PC-3 (cell line): ENCODE measurements around the gene RERE. TPM values are rescaled to one million over a fixed set of nuclear protein-coding genes. Genes with fewer than 3 reads are reported as not detected.

ENCODE experiments used
- ATAC-seq: fragments of 200-7000 bp; cut with Tn5 transposase; 2 replicates; pipeline ENCODE4 v1.9.1; 2020; ENCODE audit warnings: mild to moderate bottlenecking, moderate library complexity
- BruUV-seq: library from RNA; stranded (reverse); fragments of 400-500 nt; replicated peaks from 2 replicates; lab custom pipeline; 2021; lab: Mats Ljungman, UMichigan
- CTCF ChIA-PET: fragments of 300-600 bp; sonication (Branson Sonifier 250); formaldehyde crosslinking; loops from one replicate; lab custom pipeline; 2022; ENCODE audit warnings: antibody characterized with exemption; lab: Charles Lee
- POLR2A ChIA-PET: fragments of 300-600 bp; sonication (Branson Sonifier 250); formaldehyde crosslinking; loops from one replicate; lab custom pipeline; 2022; ENCODE audit warnings: antibody characterized with exemption; ENCODE audit not compliant: unreplicated experiment; lab: Charles Lee
- DNase-seq: peaks from one replicate; pipeline ENCODE4 v3.0.0-alpha.2; 2015
- H2AFZ ChIP-seq: fragments of 300-600 bp; sonication (generic); 2 replicates; pipeline ENCODE4 v1.6.0; 2016; ENCODE audit warnings: antibody characterized with exemption, low read length
- H3F3A ChIP-seq: fragments of 300-600 bp; sonication (generic); one replicate; pipeline ENCODE4 v1.6.0; 2017; ENCODE audit warnings: antibody characterized with exemption, low read length, control low read depth, mild to moderate bottlenecking; ENCODE audit not compliant: unreplicated experiment
- H3K27ac ChIP-seq: fragments of 300-600 bp; sonication (generic); 2 replicates; pipeline ENCODE4 v1.5.1; 2016; ENCODE audit warnings: mild to moderate bottlenecking, low read length
- H3K27me3 ChIP-seq: fragments of 300-600 bp; sonication (generic); 2 replicates; pipeline ENCODE4 v1.6.1; 2016; ENCODE audit warnings: low read length, mixed read lengths
- H3K36me3 ChIP-seq: fragments of 300-600 bp; sonication (generic); 2 replicates; pipeline ENCODE4 v1.6.1; 2016; ENCODE audit warnings: low read depth, mixed run types, low read length, mixed read lengths
- H3K4me1 ChIP-seq: fragments of 300-600 bp; sonication (generic); 2 replicates; pipeline ENCODE4 v1.5.1; 2016; ENCODE audit warnings: low read length; ENCODE audit not compliant: insufficient read depth
- H3K4me2 ChIP-seq: fragments of 300-600 bp; sonication (generic); 2 replicates; pipeline ENCODE4 v1.6.0; 2016; ENCODE audit warnings: low read length
- H3K4me3 ChIP-seq: fragments of 300-600 bp; sonication (generic); 2 replicates; pipeline ENCODE4 v1.5.1; 2016; ENCODE audit warnings: mild to moderate bottlenecking, low read length, mixed read lengths
- H3K79me2 ChIP-seq: fragments of 300-600 bp; sonication (generic); 2 replicates; pipeline ENCODE4 v1.6.1; 2017; ENCODE audit warnings: low read length, mixed read lengths
- H3K9ac ChIP-seq: fragments of 300-600 bp; sonication (generic); 2 replicates; pipeline ENCODE4 v1.6.0; 2016; ENCODE audit warnings: mild to moderate bottlenecking, low read length
- H3K9me2 ChIP-seq: fragments of 300-600 bp; sonication (generic); replicated peaks from 2 replicates; pipeline ENCODE4 v1.6.1; 2016; ENCODE audit warnings: mixed run types, low read length, mixed read lengths
- H3K9me3 ChIP-seq: fragments of 300-600 bp; sonication (generic); 2 replicates; pipeline ENCODE4 v1.6.1; 2016; ENCODE audit warnings: low read length, mixed read lengths
- H4K20me1 ChIP-seq: fragments of 300-600 bp; sonication (generic); 2 replicates; pipeline ENCODE4 v1.6.1; 2016; ENCODE audit warnings: low read length, mixed read lengths
- EZH2 ChIP-seq: fragments of 300-600 bp; sonication (generic); IDR thresholded peaks from one replicate; pipeline ENCODE4 v1.6.1; 2017; ENCODE audit warnings: antibody characterized with exemption, mild to moderate bottlenecking, low read length; ENCODE audit not compliant: unreplicated experiment
- EZH2phosphoT487 ChIP-seq: fragments of 300-600 bp; sonication (generic); IDR thresholded peaks from 2 replicates; pipeline ENCODE4 v1.6.1; 2018; ENCODE audit warnings: mild to moderate bottlenecking, antibody characterized with exemption, low read length, borderline replicate concordance
- intact Hi-C: fragments of 100-400 bp; cut with micrococcal nuclease; formaldehyde crosslinking; loops from 2 replicates; pipeline ENCODE4 v1.9.0; 2023
- total RNA-seq: library from RNA; depleted of rRNA; stranded (reverse); fragments of >200 nt; gene quantifications from 2 replicates; pipeline ENCODE4 v1.2.3, GENCODE V29; 2014
- TF ChIP-seq, protein P1 (sequence below): fragments of 300-600 bp; sonication (generic); conservative IDR thresholded peaks from 2 replicates; pipeline ENCODE4 v1.5.1; 2017; ENCODE audit warnings: antibody characterized with exemption, low read depth, mild to moderate bottlenecking, low read length

Gene RERE
- total RNA-seq, 1 experiment from 2014 or later = 24.2 TPM

DNA sequence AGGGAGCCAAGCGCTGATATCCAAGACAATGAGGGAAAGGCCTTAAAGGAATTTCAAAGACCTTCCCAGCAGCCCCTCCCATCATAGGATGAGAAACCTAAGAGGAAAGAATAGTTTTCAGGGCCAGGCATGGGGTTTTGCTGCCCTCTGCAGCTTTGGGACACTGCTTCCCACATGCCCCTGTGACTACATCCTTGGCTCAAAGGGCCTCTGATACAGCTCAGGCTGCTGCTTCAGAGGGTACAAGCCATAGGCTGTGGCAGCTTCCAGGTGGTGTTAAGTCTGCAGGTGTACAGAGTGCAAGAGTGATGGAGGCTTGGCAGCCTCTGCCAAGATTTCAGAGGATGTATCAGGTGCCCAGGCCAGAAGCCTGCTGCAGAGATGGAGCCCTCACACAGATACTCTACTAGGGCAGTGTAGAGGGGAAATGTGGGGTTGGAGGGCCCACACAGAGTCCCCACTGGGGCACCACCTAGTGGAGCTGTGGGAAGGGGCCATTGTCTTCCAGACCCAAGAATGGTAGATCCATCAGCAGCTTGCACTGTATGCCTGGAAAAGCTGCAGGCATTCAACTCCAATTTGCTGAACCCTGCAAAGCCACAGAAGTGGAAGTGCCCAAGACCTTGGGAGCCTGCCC, 373.8 kb downstream of the RERE start:
- POLR2A ChIA-PET = no interaction called here
- no peak overlapping the region for H3K4me3 ChIP-seq
- no peak overlapping the region for H2AFZ ChIP-seq
- no peak overlapping the region for H3K27ac ChIP-seq
- no peaks in the 10 kb centered on the region for H3K9me3 ChIP-seq
- H3K4me1 ChIP-seq = no peaks in the 10 kb centered on the region
- no peak overlapping the region for H3K9ac ChIP-seq
- TF ChIP-seq, protein P1, sequence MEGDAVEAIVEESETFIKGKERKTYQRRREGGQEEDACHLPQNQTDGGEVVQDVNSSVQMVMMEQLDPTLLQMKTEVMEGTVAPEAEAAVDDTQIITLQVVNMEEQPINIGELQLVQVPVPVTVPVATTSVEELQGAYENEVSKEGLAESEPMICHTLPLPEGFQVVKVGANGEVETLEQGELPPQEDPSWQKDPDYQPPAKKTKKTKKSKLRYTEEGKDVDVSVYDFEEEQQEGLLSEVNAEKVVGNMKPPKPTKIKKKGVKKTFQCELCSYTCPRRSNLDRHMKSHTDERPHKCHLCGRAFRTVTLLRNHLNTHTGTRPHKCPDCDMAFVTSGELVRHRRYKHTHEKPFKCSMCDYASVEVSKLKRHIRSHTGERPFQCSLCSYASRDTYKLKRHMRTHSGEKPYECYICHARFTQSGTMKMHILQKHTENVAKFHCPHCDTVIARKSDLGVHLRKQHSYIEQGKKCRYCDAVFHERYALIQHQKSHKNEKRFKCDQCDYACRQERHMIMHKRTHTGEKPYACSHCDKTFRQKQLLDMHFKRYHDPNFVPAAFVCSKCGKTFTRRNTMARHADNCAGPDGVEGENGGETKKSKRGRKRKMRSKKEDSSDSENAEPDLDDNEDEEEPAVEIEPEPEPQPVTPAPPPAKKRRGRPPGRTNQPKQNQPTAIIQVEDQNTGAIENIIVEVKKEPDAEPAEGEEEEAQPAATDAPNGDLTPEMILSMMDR = peak; percentile 45
- TF ChIP-seq EZH2 = no peak
- H3K36me3 ChIP-seq = no peaks in the 10 kb centered on the region
- no peaks in the 10 kb centered on the region for H4K20me1 ChIP-seq
- DNase-seq = peak; percentile 40
- no TSS peak for BruUV-seq
- no peaks in the 10 kb centered on the region for H3K9me2 ChIP-seq
- H3K4me2 ChIP-seq = no peak overlapping the region
- no peaks in the 10 kb centered on the region for H3K79me2 ChIP-seq
- H3F3A ChIP-seq = no peaks in the 10 kb centered on the region
- CTCF ChIA-PET = interaction anchor here (0.6 kb wide), 1 partner anchor 35 kb away, joined by 3 read pairs; no protein-coding TSS in a partner anchor
- intact Hi-C loops = no loop called here
- ATAC-seq = peak; percentile 77
- no peaks in the 10 kb centered on the region for H3K27me3 ChIP-seq

GRCh38 chr1:8441426-8441825, 376.0 kb downstream of the RERE start:
- DNase-seq (no peak), ATAC-seq (no peak)
- TF ChIP-seq, protein P1 = no peak
- TF ChIP-seq EZH2 = no peak
- no peak for TF ChIP-seq EZH2phosphoT487
- Histone ChIP-seq H3K4me2 (no peak overlapping the region), H3K79me2 (no peaks in the 10 kb centered on the region), H3K9ac (no peak overlapping the region), H3F3A (no peaks in the 10 kb centered on the region), H3K27ac (no peak overlapping the region), H3K27me3 (no peaks in the 10 kb centered on the region), H4K20me1 (no peaks in the 10 kb centered on the region), H3K4me1 (no peaks in the 10 kb centered on the region), H3K9me2 (no peaks in the 10 kb centered on the region), H3K4me3 (no peak overlapping the region), H2AFZ (no peak overlapping the region), H3K9me3 (no peaks in the 10 kb centered on the region), H3K36me3 (no peaks in the 10 kb centered on the region)
- BruUV-seq = no TSS peak
- ChIA-PET POLR2A (interaction anchor here (0.6 kb wide), 1 partner anchor 165 kb away, joined by 4 read pairs; no protein-coding TSS in a partner anchor), CTCF (no interaction called here)
- intact Hi-C loops = no loop called here

DNA sequence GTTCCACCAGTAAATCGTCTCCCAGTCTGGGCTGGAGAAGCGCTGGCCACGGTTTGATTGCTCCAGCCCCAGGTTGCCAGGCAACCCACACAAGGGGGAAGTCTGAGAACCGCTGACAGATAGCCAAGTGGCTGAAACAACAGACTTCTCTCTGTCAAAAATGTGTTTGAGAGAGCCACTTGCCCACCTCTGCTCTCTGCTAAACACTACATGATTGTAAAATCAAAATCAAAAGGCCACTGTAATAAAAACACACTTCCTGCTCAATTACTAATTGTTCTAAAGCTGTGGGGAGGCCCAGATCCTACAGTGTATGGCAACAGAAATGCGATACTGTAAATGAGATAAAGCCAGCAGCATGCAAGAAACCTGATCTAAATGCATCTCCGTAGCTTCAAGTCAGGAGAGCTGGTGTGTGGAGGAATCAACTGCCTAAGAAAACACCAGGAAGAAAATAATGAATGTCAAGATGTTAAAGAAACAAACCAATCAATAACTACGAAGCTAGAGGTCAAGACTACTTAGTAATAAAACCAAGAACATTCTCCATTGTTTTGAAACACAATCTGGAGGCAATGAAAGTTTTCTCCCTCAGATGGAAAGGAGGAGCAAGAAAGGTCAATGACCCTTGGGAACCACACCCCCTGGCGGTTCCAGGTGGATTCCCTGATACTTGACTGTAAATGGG, 378.3 kb downstream of the RERE start:
- POLR2A ChIA-PET = interaction anchor here (0.7 kb wide), 1 partner anchor 89 kb away, joined by 3 read pairs; no protein-coding TSS in a partner anchor
- no TSS peak for BruUV-seq
- TF ChIP-seq, protein P1 = no peak
- TF ChIP-seq EZH2 = no peak
- TF ChIP-seq EZH2phosphoT487 = no peak
- Histone ChIP-seq H3F3A (no peaks in the 10 kb centered on the region), H2AFZ (no peak overlapping the region), H3K4me2 (no peak overlapping the region), H3K36me3 (no peaks in the 10 kb centered on the region), H3K4me3 (no peak overlapping the region), H3K9me2 (no peaks in the 10 kb centered on the region), H3K4me1 (peaks cover 9% of the 10 kb centered on the region; the same call in 1 of the 2 replicates), H3K9me3 (no peaks in the 10 kb centered on the region), H3K27me3 (no peaks in the 10 kb centered on the region), H4K20me1 (no peaks in the 10 kb centered on the region), H3K9ac (no peak overlapping the region), H3K79me2 (no peaks in the 10 kb centered on the region), H3K27ac (no peak overlapping the region)
- CTCF ChIA-PET = no interaction called here
- DNase-seq (no peak), ATAC-seq (peak; percentile 21; the same call in 1 of the 2 replicates)
- intact Hi-C loops = no loop called here
